ENCODE measurements around the gene METAP1D.

METAP1D gene

DNA sequence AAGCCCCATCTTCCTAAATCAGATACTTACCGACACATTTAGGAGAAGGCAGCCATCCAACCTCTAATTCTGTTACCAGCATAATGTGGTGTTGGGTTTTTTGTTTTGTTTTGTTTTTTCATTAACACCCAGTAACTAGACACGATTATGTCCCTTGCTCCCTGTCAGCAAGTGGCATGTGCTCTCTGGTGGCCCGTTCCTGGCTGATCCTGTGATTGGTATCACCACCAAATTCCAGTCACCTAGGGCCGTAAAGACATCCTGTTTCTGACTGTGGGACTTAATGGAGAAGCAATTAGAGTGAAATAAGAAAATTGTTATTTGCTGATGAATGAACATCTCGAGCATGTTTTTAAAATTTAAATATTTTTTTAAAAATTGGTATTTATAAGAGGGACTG lies 79.7 kb downstream of the METAP1D start:
- in situ Hi-C loops (cut with HindIII; ENCODE audit: low sequenced_read_pairs), result no loop called here

DNA sequence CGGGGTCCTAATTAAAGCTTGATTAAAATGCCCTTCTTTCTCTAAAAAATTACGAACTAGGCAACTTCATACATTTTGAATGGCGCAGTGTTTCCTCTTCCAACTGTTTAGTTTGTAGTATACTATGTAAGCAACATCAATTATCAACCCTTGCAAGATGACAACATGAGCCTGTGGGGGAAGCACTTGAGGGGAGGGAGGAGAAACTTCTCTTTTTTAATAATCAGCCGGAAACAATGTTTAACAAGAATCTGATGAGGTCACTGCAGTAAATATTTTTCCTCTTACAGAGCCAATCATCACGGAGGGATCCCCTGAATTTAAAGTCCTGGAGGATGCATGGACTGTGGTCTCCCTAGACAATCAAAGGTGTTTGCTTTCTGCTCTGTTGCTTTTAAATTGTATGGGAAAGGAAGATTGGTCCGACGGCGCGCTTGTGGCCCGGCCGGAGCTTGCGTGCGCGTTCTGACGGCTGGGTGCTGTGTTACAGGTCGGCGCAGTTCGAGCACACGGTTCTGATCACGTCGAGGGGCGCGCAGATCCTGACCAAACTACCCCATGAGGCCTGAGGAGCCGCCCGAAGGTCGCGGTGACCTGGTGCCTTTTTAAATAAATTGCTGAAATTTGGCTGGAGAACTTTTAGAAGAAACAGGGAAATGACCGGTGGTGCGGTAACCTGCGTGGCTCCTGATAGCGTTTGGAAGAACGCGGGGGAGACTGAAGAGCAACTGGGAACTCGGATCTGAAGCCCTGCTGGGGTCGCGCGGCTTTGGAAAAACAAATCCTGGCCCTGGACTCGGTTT lies 80.3 kb downstream of the METAP1D start:
- in situ Hi-C loops (cut with HindIII; ENCODE audit: low sequenced_read_pairs), result no loop called here

DNA sequence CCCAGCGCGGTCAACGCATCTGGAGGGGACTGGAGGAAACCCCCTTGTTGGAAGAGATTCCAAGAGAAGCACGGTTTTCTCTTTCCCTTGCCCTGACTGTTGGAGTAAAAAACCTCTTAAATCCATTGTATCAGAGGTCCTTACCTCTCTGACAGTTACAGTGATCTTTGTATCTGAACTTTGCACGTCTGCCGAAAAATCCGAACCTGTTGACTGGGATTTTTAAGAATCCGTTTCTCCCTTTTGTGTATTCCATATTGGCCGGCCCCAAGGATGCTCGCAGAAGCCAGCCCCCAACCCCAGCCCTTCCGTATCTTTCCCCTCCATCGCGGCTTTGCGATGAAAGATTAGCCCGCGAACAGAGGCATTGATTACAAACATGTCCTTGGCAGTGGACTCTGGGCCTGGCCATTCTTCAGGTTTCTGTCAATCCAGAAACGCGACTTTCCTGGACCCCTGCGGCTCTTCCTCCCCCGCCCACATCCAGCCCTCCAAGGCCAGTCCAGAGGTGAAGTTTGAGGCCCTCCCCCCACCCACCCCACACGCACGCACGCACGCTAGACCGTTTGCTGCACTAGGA lies 81.0 kb downstream of the METAP1D start:
- in situ Hi-C loops (cut with HindIII; ENCODE audit: low sequenced_read_pairs), result no loop called here

DNA sequence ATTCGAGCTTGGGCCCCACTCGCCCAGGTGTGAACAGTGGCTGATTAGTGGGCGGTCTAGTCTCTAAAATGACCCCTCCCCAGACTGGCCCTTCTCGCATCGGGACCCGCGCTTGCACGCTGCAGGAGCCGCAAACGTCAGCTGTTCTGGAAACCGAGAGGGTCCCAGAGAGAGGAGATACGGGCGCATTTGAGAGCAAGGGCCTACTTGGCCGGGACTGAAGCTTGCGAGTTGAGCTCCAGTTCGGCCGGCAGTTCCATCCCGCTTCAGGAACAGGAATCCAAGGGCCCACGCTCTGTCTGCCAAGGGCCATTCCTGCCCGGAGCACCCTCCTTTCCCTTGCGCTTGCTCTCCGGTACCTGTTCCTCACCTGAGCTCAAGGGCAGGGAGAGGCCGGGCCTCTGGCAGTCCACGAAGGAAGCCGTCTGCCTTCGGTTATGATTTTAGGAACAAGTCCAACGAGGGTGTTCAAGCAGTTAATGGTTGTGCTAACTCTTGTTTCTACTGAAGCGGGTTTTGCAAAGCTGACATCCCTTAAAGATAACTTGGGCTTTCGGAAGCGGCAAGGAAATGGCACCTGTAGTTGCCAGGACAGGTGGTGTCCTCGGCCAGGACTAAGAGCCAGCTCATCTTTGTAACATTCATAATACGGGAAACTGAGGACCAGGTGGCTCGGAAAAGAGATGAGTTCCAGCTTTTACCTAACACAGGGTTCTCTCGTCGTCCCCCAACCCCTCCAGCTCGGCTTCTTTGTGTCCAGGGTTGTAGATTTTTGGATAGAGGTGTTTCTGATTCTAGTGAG lies 81.7 kb downstream of the METAP1D start:
- in situ Hi-C loops (cut with HindIII; ENCODE audit: low sequenced_read_pairs), result no loop called here

DNA sequence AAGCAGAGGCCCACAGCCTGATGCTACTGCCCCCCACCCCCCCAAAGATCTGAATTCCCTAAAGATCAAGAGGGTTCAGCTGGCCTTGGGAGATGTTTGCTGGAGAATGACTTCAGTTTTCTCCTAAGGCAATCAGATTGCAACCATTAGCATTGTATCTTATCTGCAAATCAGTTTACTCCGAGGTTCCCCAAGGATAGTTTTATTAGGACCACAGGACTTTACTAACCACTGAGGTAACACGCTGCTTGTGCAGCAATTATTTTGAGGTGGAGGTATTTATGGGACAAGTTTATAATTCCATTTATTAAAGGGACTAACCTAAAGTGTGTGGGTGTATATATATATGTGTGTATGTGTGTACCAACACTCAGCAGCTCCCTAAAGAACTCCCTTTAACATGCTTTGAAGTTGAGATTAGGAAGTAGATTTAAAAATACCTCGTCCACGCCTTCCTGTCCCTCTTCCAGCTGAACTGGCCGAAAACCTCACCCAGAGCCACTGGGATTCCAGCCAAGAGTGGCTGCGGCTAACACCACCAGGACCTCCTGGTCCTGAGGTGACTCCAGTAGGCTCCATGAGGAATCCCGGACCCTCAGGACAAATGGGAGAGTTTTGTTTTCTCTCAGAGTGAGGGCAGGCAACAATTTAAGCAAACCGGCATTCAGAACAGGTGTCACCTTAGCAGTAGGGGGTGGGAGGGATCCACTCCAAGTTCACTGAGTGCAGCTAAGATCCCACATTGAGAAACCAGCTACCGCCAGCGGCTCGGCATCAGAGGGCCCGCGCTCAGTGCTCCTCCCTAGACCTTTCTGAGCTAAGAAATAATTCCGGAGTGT lies 82.6 kb downstream of the METAP1D start:
- in situ Hi-C loops (cut with HindIII; ENCODE audit: low sequenced_read_pairs), result no loop called here

DNA sequence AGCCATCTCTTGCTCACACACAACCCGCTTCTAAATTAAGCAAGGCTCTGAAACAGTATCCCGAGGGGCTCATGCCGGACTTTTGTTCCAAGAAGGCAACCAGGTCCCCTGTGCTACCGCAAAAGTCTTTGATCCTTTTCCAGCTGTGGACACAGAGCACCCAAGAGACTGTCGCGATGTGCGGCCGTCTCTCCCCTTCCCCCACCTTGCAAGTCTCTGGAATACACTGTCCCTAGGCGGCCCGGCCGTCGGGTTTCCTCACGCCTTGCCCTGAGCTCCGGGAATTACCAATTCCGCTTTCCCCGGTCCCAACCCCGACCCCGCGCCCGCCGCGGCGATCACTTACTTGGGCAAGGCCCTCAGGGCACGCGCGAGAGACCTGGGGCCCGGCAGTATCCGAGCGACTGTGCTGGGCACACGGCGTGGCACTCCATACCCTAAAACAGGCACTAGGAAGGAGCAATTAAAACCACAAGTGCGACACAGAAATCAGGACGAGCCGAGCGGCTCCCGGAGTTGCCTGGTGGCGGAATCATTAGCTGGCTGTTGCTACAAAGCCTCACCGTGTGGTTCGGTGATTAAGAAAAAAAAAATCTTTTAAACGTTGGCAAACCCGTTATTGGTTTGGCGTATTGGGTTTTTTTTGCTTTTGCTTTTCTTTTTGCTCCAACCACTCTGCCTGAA lies 83.3 kb downstream of the METAP1D start:
- in situ Hi-C loops (cut with HindIII; ENCODE audit: low sequenced_read_pairs), result no loop called here

DNA sequence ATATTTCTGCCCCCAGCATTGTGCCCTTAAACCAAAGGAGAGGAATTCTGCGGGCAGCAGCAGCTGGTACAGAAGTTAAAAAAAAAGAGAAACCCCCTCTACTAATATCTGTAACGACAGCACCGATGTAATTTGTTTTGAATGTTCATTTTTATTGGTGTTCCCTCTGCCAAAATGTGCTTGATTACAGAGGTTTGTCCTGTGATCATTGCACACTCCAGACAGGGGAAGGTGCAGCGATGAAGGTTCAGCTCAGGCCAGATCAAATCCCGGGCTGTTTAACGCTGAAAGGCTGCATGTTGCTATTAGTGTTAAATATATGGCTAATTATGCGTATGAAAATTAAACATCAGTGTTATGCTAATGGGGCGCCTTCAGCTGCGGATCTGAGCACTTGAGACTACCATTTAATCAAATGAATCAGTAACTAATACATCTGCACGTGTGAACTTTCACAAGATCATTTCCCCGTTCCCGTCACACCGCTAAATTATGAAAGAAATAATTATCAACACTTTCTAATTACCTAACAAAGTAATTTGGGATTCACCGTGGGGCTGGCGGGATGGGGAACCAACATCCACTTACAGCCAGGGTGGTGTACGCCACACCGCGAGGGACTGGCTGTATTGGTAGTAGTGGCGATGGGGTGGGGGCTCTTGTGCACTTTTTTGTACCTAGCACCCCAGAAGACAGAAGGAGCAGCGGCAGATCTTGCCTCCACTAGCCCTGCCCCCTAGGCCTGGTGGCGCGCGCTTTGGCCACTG lies 84.1 kb downstream of the METAP1D start:
- in situ Hi-C loops (cut with HindIII; ENCODE audit: low sequenced_read_pairs), result no loop called here

DNA sequence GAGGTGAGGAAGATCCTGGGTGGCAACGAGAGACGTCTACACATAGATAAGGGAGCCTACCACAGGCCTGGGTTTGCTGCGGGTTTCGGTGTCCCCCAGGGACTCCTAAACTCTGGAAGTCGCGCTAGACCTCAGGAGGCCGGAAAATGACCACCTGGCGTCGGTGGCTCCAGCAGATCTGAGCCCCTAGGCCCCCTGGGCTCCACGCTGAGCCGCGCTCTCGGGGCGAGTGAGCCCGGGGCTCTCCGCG lies 84.6 kb downstream of the METAP1D start:
- in situ Hi-C loops (cut with HindIII; ENCODE audit: low sequenced_read_pairs), result no loop called here

DNA sequence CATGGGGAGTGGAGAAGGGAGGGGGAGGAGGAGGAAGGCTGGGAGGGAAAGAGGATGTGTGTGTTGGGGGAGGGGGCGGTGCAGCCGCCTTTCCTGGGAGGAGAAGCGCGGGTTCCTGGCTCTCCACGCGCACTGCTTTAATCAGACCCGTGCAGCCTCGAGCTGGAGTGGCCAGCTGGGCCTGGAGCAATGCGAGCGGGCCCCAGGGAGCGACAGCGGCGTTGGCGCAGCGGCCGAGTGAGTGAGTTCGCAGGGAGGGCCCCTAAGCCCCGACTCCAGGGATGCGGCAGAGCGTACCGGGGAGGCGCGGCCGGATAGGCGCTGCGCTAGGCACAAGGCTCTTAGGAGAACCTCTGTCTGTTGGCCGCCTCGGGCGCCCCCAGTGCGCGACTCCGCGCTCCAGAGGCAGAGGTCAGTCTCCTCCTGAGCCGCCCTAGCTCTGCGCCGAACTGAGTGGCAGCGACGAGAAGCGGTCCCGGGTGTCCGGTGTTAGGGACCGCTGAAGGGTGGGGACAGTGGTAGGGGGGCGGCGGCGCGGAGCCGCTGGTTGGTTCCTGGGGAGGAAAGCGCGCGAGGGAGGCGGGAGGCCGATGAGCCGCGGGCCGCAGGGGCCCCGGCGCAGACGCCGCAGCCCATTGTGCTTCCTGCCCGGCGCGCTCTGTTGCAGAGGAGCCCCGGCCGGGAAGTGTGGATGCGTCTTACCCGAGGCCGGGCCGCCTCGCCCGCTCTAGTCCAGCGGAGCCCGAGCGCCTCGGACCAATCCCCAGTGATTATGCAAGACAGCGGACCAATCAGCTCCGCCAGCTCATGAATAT lies 85.1 kb downstream of the METAP1D start:
- in situ Hi-C loops (cut with HindIII; ENCODE audit: low sequenced_read_pairs), result no loop called here

DNA sequence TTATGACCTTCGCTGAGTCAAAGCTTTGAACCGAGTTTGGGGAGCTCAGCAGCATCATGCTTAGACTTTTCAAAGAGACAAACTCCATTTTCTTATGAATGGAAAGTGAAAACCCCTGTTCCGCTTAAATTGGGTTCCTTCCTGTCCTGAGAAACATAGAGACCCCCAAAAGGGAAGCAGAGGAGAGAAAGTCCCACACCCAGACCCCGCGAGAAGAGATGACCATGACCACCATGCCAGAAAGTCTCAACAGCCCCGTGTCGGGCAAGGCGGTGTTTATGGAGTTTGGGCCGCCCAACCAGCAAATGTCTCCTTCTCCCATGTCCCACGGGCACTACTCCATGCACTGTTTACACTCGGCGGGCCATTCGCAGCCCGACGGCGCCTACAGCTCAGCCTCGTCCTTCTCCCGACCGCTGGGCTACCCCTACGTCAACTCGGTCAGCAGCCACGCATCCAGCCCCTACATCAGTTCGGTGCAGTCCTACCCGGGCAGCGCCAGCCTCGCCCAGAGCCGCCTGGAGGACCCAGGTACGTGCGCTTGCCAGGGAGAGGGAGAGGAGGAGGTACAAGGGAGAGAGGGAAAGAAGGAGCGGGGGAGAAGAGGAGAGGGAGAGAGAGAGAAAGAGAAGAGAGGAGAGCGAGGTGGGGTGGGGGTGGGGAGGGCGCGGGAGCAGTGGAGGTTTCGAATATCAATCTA lies 85.9 kb downstream of the METAP1D start, which contains the start of gene DLX1:
Gene DLX1, plus strand, starts transcription at position 48 of the 700 bp plus-strand sequence. Its CDS starts 171 bp downstream, at position 219.
- in situ Hi-C loops (cut with HindIII; ENCODE audit: low sequenced_read_pairs), result no loop called here

DNA sequence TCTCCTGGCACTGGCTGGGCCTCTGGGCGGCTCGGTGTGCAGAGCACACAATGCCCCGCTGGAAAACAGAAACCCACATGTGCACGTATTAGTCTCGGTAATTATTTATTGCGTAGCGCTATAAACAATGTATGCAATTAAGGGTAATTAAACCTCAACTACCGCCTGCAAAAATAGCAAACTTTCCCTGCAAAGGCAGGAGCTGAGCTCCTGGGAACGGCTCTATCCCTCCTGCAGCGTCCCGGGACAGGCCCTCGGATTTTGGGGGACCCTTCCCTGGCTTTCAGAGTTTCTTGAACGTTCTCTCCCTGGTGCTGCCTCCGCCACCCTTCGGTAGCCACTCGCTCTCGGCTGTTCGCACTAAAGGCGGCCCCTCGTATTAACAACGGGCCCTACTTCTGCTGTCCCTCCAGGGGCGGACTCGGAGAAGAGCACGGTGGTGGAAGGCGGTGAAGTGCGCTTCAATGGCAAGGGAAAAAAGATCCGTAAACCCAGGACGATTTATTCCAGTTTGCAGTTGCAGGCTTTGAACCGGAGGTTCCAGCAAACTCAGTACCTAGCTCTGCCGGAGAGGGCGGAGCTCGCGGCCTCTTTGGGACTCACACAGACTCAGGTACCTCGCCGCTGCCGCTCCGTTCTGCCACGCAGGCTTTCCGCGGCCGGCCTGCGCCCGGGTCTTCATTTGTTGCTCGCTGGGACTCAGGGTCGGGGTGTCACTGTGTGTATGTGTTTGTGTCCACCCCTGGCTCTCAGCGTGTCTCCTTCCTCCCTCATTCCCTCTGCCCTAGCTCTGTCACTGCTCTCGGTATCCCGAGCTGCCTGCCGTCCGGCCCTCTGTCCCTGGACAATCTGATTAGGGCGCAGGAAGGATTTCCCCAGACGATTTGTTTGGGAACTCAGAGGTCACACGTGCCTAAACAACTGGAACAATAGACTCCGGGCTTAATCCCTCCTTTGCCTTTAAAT lies 86.8 kb downstream of the METAP1D start:
- in situ Hi-C loops (cut with HindIII; ENCODE audit: low sequenced_read_pairs), result no loop called here

DNA sequence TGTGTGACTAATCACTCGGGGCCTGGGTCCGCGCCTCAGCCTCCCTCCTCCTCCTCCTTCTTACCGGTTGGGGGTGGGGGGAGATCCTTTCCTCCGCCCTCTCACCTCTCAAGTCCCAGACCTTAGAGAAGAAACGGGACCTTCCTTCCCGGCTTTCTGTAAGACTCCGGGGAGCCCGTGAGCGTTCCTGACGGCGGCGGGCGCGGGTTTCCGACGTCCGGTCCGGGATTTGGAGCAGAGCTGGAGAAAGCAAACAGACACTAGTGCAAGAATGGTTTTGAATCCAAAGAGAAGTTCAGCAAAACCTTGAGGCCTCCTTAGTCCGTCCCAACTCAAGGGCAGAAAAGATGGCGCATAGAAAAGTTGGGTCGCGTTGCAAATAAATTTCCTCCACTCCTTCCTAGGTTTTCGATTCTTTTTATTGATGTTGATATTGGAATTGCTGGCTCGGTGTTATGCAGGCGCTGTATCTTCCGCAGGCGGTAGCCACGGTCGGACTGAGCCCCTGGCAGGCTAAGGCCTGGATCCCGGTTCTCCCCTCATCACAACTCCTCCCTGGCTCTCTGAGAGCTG lies 87.5 kb downstream of the METAP1D start:
- in situ Hi-C loops (cut with HindIII; ENCODE audit: low sequenced_read_pairs), result no loop called here

DNA sequence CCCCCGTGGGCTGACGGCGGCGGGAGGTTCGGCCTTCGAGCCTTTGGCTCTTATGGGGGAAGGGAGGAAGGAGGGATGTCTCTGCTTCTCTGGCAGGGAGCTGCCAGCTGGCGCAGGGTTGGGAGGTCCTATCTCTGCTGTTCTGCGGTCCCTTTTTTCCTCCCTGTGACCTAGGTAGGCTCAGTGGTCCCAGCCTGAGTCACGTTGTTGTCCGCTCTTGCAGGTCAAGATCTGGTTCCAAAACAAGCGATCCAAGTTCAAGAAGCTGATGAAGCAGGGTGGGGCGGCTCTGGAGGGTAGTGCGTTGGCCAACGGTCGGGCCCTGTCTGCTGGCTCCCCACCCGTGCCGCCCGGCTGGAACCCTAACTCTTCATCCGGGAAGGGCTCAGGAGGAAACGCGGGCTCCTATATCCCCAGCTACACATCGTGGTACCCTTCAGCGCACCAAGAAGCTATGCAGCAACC lies 88.1 kb downstream of the METAP1D start:
- in situ Hi-C loops (cut with HindIII; ENCODE audit: low sequenced_read_pairs), result no loop called here

DNA sequence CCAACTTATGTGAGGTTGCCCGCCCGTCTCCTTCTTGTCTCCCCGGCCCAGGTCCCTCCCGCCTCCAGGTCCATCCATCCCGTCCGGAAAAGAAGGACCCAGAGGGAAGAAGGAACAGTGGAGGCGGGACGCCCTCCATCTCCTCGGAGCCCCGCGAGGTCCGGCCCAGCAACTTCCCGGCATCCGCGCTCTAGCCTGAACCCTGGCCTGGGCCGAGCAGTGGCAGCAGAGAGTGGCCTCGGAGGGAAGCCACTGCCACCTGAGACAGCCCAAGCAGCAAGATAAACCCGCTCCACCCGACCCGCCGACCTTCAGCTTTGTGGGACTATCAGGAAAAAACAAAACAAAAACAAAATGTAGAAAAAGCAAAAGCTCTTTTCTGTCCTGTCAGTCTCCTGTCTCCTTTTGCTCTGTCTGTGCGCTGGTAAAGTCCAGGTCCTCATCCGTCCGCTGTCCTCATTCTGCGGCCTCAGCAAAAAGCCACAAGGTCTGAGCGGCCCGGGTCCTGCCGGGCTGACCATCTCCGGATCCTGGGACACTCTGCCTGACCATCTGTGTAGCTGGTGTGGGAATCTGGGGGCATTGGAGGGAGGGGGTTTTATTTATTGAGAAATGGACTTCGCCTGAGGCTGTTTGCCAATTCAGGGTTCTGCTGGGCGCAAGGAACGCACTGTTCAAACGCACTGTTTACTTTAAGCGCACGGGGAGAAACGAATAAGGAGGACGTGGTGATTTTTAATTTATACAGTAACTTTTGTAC lies 88.7 kb downstream of the METAP1D start:
- in situ Hi-C loops (cut with HindIII; ENCODE audit: low sequenced_read_pairs), result no loop called here

DNA sequence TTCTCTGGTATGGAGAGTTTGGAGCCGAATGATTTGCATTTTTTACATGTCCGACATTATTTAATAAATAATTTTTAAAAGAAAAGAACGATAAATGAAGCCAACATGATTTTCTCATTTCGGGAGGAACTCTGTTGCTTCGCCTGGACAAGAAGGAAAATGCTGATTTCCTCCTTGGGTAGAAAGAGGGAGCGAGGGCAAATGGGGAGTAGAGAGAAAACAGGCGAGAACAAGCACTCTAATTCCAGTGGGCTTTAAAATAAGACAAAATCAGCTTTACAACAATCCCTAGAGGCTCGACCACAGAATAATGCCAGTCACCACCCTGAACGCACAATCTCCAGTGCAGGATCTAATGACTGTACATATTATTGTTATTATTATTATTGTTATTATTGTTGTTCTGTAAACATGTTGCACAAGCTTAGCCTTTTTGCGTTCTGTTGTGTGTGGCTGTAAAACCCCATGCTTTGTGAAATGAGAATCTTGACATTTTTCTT lies 89.3 kb downstream of the METAP1D start:
- in situ Hi-C loops (cut with HindIII; ENCODE audit: low sequenced_read_pairs), result no loop called here

DNA sequence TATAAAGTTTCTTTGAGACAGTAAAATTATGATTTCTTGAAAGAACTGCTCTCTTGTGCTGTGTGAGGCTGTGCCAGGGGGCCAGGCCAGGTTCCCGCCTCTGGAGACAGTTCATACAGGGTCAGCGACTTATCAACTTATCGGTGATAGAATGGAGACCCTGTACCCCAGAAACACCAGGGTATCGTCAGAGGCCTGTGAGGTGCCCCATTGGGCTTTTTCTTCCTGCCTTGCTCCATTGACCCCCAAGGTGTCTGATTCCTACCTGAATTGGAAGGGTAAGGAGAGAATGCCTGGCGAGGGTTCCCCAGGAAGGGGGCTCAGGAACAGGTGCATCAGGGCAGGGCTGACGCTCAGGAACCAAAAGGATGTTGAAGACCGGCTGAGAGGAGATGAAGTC lies 89.9 kb downstream of the METAP1D start:
- in situ Hi-C loops (cut with HindIII; ENCODE audit: low sequenced_read_pairs), result no loop called here

Measured in DLD1 (cell line).